LoVo (cell line): Measurements from ENCODE around the gene IRF2BPL.
A peak's percentile ranks its signal among the peaks of the same experiment; 100 is the strongest.

Experiments used
- DNase-seq: peaks from one replicate; pipeline ENCODE4 v3.0.0-alpha.2; 2016; ENCODE audit warnings: low spot score

The IRF2BPL gene

DNA sequence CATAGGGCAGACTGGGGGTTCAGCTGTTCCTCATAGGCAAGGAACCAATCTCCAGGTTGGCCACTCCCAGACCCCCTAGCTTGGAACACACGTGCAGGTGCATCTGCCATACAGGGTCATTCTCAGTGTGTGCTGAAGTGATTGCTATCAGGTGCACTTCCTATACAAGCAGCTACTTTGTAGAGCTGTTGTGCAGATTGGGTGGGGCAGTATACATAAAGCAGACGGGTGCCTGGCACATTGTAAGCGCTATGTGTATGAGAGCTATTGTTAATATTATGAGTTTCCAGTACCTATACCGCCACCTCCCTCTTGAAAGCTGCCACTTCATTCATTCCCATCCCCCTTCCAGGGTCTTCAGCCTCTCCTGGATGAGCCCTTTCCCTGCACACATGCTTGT, 17.3 kb downstream of the IRF2BPL start:
- DNase-seq, result no peak

- no peak for DNase-seq
Observed at GRCh38 chr14:77009014-77009413, 19.5 kb downstream of the IRF2BPL start.

- DNase-seq, result no peak
Observed at GRCh38 chr14:77008541-77008940, 20.0 kb downstream of the IRF2BPL start.

GRCh38 chr14:77007975-77008421, 20.5 kb downstream of the IRF2BPL start:
- peak; percentile 27 for DNase-seq

DNA sequence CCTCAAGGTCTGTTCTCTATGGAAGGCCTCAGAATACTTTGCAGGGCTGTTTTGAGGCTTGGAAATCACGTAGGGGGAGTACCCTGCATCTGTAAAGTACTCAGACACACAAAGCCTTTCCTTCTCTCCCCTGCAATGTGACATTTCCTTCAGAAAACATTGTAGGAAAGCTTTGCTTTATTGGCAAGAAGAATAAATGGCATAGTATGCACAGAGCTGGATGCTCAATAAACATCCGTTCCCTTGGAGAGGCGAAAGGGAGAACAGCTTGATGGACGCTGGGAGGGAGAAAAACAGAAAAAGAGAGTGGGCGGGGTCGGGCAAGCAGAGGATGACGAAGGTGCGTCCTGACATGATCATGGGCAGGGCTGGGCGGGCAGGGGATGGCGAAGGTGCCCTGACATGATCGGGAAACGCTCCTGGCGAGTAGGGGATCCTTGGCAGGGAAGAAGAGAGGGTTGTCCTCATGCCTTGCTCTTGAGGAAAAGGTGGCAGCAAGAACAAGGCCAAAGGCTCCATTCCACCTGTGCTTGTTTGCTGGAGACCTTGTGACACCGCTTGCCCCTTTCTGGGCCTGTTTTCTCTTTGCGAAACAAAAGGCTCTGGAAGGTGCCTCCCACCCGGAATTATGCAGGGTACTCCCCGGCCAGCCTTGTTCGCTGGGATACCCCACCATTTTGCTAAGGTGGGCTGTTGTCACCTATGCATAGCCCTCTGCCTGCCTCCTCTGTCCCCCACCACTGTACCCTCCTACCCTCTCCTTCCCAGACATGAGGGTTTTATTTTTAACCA, 21.1 kb downstream of the IRF2BPL start:
- DNase-seq, result no peak

- no peak for DNase-seq
Observed at GRCh38 chr14:77006132-77006531, 22.4 kb downstream of the IRF2BPL start.

DNA sequence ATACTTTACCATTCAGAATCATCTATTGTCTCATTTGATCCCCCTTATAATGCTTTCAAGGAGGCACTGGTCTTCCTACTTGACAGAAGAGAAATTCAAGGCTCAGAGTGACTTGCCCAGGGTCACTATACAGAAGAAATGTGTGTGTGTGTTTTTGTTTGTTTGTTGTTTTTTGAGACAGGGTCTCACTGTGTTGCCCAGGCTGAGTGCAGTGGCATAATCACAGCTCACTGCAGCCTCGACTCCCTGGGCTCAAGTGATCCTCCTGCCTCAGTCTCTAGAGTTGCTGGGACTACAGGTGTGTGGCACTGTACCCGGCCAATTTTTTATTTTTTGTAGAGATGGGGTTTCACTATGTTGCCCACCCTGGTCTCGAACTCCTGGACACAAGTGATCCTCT, 22.9 kb downstream of the IRF2BPL start:
- DNase-seq, result no peak

GRCh38 chr14:77004711-77005460, 23.6 kb downstream of the IRF2BPL start:
- no peak for DNase-seq

DNA sequence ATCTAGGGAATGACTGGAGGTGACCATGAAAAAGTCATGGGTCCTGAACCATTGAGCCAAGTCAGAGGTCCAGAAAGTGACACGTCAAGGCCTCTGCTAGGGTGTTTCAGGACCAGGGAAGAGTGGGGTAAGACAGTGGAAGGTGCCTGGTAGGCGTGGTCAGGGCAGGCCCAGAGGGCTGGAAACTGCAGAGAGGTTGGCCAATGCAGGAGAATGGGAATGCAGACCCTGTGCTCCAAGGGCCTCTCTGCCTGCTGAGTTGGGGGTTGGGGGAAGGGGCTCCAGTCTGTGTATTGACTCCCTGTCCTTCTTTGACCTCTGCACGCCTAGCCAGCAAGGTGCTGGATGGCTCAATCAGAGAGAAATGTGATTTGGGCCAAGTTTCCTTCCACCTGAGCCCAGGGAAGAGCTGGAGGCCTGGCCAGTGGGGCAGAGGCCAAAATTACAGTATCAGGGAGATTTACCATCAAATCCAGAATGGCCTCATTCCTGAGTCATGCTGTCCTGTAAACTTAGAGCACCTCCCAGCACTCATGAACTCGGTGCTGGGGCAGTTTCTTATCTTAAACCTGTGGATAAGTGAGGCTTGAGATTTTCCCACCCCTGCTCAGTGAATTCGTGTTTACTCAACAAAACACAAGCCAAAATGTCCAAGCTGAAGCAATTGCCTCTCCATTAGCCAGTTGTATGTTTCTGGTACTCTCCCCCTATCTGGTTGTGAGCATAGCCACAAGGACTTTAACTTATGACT, 24.4 kb downstream of the IRF2BPL start:
- no peak for DNase-seq

GRCh38 chr14:77002889-77003288, 25.6 kb downstream of the IRF2BPL start:
- DNase-seq, result no peak

GRCh38 chr14:77002335-77002734, 26.2 kb downstream of the IRF2BPL start:
- no peak for DNase-seq

- no peak for DNase-seq
Observed at GRCh38 chr14:77000340-77001270, 27.9 kb downstream of the IRF2BPL start.

- DNase-seq, result no peak
Observed at GRCh38 chr14:76998910-76999309, 29.6 kb downstream of the IRF2BPL start.

GRCh38 chr14:76997257-76997970, 31.1 kb downstream of the IRF2BPL start:
- no peak for DNase-seq

DNA sequence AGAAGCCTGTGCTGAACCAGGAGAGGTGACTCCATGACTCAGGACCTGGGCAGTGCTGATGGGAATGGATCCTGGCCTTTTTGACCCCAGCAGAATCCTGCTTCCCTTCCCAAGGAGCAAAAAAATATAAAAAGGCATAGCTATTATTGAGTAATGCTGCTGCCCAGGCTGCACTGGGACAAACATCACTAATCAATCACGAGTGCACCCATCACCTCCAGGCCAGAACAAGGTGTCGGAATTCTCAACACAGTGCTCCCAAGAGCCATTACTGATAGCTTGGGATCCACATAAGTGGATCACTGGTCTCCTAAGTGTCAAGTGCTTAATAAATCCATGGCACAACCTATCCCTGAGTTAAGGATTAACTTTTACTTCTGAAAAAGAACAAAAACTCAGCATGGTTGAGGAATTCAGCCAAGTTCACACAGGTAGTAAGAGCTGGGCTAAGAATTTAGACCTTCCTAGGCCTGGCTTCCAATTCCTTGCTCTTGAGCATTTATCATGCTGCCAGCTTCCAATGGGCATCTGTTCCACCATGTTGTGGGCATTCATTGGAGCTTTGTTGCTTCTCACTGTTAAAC, 31.9 kb downstream of the IRF2BPL start:
- no peak for DNase-seq

- DNase-seq, result no peak
Observed at GRCh38 chr14:76995279-76996035, 33.1 kb downstream of the IRF2BPL start.

DNA sequence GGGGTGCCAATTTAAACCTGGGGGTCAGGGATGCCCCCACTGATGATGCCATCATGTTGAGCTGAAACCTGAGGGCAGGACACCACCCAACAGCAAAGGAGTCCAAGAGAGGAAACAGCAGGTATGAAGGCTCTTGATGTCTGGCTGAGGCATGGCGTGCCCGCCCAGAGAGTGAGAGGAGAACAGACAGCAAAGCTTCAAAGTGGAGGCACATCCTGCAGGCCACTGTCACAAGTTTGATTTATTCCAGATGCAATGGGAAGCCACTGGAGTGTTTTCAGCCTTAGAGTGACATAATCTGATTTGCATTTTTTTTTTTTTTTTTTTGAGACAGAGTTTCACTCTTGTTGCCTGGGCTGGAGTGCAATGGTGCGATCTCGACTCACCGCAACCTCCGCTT, 34.8 kb downstream of the IRF2BPL start:
- no peak for DNase-seq

GRCh38 chr14:76990084-76990483, 38.4 kb downstream of the IRF2BPL start:
- no peak for DNase-seq

GRCh38 chr14:76987956-76988520, 40.5 kb downstream of the IRF2BPL start:
- no peak for DNase-seq

DNA sequence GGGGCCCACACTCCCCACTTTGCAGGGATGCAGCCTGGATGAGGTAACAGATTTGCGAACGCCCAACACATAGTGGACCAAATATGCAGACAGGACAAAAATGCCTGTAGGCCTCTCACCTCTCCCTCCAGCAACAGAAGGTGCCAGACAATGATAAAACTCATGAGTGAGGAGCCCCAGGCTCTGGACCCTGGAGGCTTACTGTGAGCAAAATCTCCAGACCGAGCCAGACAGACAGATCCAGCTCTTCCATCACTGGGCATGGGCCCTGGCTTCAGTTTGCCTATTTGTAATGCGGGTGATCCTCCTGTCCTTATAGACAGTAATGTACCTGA, 42.3 kb downstream of the IRF2BPL start:
- no peak for DNase-seq
